NCI-H2029 treated with DMSO at 0.1 percent for 48 hours (cell line): ENCODE measurements around the gene SP110.
"Not testable (repeated sequence)": the region's sequence is repeated elsewhere in the genome, so short reads cannot be mapped to it uniquely, and the experiment has no call there.

Experiments used
- DNase-seq: peaks from one replicate; lab custom pipeline; 2025; lab: John Stamatoyannopoulos, UW

SP110 gene

GRCh38 chr2:230219419-230220331 is at the start of gene SP110:
Gene SP110, minus strand, starts transcription at chr2:230219984. Its CDS starts 3,057 bp downstream, at chr2:230216927.
- DNase-seq, result peak; percentile 45

GRCh38 chr2:230268606-230269243 is 48.9 kb upstream of the SP110 start:
- no peak for DNase-seq

- DNase-seq, result no peak
These were observed 47.8 kb upstream of the SP110 start for GRCh38 chr2:230267556-230267955.

- DNase-seq, result no peak
These were observed 47.3 kb upstream of the SP110 start for GRCh38 chr2:230267059-230267458.

DNA sequence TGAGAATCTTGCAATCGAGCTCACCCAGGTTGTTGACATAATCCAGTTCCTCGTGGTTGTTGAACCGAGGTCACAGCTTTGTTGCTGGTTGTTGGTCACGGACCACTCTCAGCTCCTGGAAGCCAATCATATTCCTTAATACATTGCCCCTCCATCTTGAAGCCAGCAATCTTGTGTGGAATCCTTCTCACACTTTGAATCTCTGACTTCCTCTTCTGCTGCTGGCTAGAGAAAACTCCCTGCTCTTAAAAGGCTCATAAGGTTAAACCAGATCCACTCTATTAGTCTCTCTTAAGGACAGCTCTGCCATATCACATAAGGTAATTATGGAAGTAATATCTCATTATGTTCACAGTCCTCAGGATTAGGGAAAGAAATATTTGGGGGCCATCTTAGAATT is 46.9 kb upstream of the SP110 start:
- no peak for DNase-seq

GRCh38 chr2:230264945-230265344 is 45.2 kb upstream of the SP110 start:
- DNase-seq, result not testable (repeated sequence)

GRCh38 chr2:230262246-230262645 is 42.5 kb upstream of the SP110 start:
- DNase-seq, result no peak

DNA sequence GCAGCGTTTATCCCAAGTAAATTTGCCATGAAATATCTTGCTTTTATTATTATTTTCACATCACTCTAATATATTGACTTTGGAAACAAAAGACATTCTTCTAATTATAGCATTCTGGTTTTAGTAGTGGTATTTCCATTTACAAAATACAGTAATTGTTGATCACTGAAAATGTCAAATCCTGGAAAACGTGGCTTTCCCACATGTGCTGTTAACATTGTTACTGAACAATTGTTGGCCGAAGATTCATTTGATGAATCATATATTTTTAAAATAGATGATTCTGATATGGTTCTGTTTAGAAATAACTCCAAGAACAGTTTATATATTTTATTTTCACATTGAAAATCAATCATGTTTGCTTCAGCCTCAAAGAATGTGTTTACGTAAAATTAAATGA is 38.7 kb upstream of the SP110 start:
- no peak for DNase-seq

DNA sequence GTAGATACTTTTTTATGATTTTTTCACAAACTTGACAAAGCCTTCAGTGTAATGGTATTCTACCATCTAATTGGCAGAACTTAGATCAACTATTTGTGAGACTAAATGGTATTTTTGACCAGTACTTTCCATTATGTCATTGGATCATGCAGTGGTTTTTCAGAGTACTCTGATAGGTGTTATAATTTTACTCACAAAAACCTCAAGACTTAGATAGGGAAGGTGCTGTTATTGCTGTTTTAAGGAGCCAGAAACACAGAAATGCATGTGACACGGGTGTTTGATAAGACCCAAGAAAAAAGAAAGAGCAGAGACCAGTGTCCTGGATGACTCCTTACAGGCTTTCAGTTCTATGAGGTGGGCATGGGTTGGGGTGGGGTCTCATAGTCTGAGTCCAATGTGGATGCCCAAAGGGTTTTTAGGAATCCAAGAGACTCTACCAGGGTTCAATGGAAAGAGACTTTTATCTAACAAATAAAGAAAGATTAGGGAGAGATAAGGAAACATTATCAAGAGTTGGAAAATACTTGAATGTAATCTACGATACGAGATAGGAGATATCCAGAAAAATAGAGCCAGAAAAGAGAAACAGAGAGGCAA is 37.0 kb upstream of the SP110 start:
- DNase-seq, result no peak

GRCh38 chr2:230254152-230254881 is 34.5 kb upstream of the SP110 start:
- no peak for DNase-seq

GRCh38 chr2:230250231-230250630 is 30.4 kb upstream of the SP110 start:
- DNase-seq, result no peak

DNA sequence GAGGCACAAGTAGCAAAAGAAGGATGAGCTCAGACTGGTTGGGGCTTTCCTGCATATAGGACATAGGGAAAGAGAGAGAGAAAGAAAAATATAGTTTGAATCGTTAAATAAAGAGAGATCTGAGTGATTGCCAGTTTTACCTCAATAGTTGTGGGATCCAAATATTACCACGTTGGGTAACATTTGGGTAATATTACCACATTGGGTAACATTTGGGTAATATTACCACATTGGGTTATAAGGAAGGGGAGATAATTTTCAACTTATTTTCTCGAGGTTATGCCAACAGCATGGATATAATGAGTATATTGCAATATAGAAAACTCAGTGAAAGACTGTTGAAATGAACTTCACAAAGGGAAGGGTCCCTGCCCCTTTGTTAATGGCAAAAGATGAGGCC is 26.4 kb upstream of the SP110 start:
- DNase-seq, result no peak

GRCh38 chr2:230244211-230244610 is 24.4 kb upstream of the SP110 start:
- DNase-seq, result no peak

- DNase-seq, result no peak
These were observed 15.1 kb upstream of the SP110 start for GRCh38 chr2:230234845-230235244.

GRCh38 chr2:230234122-230234722 is 14.4 kb upstream of the SP110 start:
- no peak for DNase-seq

- no peak for DNase-seq
These were observed 11.5 kb upstream of the SP110 start for GRCh38 chr2:230231251-230231650.

- no peak for DNase-seq
These were observed 10.9 kb upstream of the SP110 start for GRCh38 chr2:230230496-230231200.

DNA sequence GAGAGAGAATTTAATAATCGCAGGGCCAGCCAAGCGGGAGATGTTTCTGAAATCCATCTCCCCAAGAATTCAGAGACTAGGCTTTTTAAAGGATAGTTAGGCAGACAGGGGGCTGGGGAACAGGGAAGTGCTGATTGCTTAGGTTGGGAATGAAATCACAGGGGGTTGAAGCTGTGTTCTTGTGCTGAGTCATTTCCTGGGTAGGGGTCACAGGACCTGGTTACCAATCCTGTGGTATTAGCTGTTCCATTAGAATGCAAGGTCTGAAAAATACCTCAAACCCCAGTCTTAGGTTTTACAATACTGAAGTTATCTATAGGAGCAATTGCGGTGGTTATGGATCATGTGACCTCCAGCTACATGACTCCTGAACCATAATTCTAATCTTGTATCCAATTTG is 10.3 kb upstream of the SP110 start:
- DNase-seq, result no peak

DNA sequence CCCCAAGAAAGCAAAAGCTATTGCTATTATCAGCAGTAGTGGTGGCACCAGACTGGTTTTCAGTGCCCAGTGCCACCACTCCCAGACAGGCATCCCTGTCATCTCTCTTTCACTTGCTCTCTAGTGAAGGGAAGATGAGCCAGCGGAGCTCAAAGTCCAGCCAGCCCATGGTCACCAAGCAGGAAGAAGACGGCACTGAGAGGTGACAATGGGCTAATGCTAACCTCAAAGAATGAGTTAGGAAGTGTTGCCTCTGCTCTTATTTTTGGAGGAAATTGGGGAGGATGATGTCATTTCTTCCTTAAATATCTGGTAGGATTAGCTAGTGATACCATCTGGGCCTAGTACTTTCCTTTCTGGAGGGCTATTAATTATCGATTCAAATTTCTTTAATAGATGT is 7.4 kb upstream of the SP110 start:
- DNase-seq, result no peak

GRCh38 chr2:230226051-230226551 is 6.3 kb upstream of the SP110 start:
- DNase-seq, result no peak

- no peak for DNase-seq
These were observed 5.7 kb upstream of the SP110 start, which contains the start of gene SP140 for GRCh38 chr2:230225486-230225885. Gene SP140, plus strand, starts transcription at chr2:230225736. Its CDS starts 109 bp downstream, at chr2:230225845.
